ENCODE data around the gene VPS26B. TPM values are rescaled to one million over a fixed set of nuclear protein-coding genes. Genes with fewer than 3 reads are reported as not detected.

Gene VPS26B
- total RNA-seq, 1 experiment from 2014 or later = 29.3 TPM

GRCh38 chr11:134260983-134261382 lies 36.5 kb downstream of the VPS26B start:
- H3K9me3 Mint-ChIP-seq = no peaks in the 10 kb centered on the region
- peaks cover 55% of the 10 kb centered on the region for H3K36me3 Mint-ChIP-seq
- H3K4me3 Mint-ChIP-seq = no peak overlapping the region
- no peaks in the 10 kb centered on the region for H3K27me3 Mint-ChIP-seq (ENCODE audit: low read depth)
- POLR2A ChIA-PET = no interaction called here
- CTCF ChIA-PET = interaction anchor here (1.0 to 6.2 kb wide), 7 partner anchors 9 to 54 kb away, joined by 3 to 57 read pairs (median 12); partner anchors contain the start of genes GLB1L3, NCAPD3 and VPS26B
- DNase-seq (ENCODE audit: low spot score) (no peak), ATAC-seq (no peak)
- TF ChIP-seq GTF2I (CRISPR knock-in tag; conservative IDR thresholded peaks at IDR 0.05) = no peak
- H3K27ac Mint-ChIP-seq = no peak overlapping the region
- H3K4me1 Mint-ChIP-seq = peaks cover 13% of the 10 kb centered on the region

DNA sequence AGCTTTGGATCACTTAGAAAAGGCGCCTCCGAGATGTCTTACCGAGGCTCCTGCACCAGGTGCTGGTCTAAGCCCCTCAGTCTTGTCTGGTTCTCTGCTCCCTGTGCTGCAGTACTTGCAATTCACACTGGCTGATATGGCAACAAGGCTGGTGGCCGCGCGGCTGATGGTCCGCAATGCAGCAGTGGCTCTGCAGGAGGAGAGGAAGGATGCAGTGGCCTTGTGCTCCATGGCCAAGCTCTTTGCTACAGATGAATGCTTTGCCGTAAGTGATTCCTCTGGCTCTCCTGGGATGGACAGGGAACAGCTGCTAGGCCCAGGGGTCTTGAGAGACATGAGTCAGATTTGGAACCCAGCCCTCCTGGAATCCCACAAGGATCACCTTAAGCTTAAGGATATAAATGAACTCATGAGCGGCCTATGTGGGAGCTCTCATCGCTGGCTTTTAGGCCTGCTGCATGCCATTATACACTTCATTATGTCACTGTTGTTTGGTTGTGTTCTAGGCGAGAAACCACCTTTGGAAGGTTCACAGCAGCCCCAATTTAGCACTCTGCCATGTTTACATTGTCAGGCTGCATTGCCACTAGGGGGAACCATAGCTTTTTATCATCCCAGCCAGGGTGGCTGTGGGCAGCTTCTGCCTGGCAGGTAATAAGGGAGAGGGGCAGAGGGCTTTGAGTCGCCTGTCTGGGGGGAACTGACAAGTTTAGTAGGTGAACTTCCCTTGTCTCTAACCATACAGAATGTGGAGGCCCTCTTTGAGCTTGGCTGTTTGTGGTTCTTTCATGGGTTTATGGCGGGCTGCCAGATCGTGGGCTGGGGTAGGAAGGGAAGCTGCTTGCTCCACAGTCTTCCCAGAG lies 37.4 kb downstream of the VPS26B start:
- no peak overlapping the region for H3K4me3 Mint-ChIP-seq
- peak; percentile 90 for ATAC-seq
- peaks cover 51% of the 10 kb centered on the region for H3K36me3 Mint-ChIP-seq
- no peaks in the 10 kb centered on the region for H3K9me3 Mint-ChIP-seq
- no peak for TF ChIP-seq FOXP1 (CRISPR knock-in tag; IDR thresholded peaks at IDR 0.05; ENCODE audit: borderline replicate concordance)
- TF ChIP-seq, protein P1, sequence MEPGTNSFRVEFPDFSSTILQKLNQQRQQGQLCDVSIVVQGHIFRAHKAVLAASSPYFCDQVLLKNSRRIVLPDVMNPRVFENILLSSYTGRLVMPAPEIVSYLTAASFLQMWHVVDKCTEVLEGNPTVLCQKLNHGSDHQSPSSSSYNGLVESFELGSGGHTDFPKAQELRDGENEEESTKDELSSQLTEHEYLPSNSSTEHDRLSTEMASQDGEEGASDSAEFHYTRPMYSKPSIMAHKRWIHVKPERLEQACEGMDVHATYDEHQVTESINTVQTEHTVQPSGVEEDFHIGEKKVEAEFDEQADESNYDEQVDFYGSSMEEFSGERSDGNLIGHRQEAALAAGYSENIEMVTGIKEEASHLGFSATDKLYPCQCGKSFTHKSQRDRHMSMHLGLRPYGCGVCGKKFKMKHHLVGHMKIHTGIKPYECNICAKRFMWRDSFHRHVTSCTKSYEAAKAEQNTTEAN (CRISPR knock-in tag; IDR thresholded peaks at IDR 0.05) = no peak
- TF ChIP-seq, protein P2, sequence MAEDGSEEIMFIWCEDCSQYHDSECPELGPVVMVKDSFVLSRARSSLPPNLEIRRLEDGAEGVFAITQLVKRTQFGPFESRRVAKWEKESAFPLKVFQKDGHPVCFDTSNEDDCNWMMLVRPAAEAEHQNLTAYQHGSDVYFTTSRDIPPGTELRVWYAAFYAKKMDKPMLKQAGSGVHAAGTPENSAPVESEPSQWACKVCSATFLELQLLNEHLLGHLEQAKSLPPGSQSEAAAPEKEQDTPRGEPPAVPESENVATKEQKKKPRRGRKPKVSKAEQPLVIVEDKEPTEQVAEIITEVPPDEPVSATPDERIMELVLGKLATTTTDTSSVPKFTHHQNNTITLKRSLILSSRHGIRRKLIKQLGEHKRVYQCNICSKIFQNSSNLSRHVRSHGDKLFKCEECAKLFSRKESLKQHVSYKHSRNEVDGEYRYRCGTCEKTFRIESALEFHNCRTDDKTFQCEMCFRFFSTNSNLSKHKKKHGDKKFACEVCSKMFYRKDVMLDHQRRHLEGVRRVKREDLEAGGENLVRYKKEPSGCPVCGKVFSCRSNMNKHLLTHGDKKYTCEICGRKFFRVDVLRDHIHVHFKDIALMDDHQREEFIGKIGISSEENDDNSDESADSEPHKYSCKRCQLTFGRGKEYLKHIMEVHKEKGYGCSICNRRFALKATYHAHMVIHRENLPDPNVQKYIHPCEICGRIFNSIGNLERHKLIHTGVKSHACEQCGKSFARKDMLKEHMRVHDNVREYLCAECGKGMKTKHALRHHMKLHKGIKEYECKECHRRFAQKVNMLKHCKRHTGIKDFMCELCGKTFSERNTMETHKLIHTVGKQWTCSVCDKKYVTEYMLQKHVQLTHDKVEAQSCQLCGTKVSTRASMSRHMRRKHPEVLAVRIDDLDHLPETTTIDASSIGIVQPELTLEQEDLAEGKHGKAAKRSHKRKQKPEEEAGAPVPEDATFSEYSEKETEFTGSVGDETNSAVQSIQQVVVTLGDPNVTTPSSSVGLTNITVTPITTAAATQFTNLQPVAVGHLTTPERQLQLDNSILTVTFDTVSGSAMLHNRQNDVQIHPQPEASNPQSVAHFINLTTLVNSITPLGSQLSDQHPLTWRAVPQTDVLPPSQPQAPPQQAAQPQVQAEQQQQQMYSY (CRISPR knock-in tag; IDR thresholded peaks at IDR 0.05) = no peak
- peak; percentile 94 for TF ChIP-seq FOXK1 (CRISPR knock-in tag; IDR thresholded peaks at IDR 0.05)
- no peak for TF ChIP-seq ZNF121 (CRISPR knock-in tag; IDR thresholded peaks at IDR 0.05)
- no peak for TF ChIP-seq ZNF423 (CRISPR knock-in tag; IDR thresholded peaks at IDR 0.05)
- TF ChIP-seq TEAD4 (CRISPR knock-in tag; IDR thresholded peaks at IDR 0.05) = no peak
- no peak for TF ChIP-seq EMX1 (CRISPR knock-in tag; IDR thresholded peaks at IDR 0.05)
- no peak for TF ChIP-seq HMGXB4 (CRISPR knock-in tag; IDR thresholded peaks at IDR 0.05)
- TF ChIP-seq USF2 (CRISPR knock-in tag; IDR thresholded peaks at IDR 0.05) = no peak
- TF ChIP-seq, protein P3, sequence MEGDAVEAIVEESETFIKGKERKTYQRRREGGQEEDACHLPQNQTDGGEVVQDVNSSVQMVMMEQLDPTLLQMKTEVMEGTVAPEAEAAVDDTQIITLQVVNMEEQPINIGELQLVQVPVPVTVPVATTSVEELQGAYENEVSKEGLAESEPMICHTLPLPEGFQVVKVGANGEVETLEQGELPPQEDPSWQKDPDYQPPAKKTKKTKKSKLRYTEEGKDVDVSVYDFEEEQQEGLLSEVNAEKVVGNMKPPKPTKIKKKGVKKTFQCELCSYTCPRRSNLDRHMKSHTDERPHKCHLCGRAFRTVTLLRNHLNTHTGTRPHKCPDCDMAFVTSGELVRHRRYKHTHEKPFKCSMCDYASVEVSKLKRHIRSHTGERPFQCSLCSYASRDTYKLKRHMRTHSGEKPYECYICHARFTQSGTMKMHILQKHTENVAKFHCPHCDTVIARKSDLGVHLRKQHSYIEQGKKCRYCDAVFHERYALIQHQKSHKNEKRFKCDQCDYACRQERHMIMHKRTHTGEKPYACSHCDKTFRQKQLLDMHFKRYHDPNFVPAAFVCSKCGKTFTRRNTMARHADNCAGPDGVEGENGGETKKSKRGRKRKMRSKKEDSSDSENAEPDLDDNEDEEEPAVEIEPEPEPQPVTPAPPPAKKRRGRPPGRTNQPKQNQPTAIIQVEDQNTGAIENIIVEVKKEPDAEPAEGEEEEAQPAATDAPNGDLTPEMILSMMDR (IDR thresholded peaks at IDR 0.05) = peak; percentile 33; the same call in 1 of the 2 replicates
- H3K27me3 Mint-ChIP-seq (ENCODE audit: low read depth) = no peaks in the 10 kb centered on the region
- H3K27ac Mint-ChIP-seq = no peak overlapping the region
- ChIA-PET CTCF (interaction anchor here (0.5 to 6.2 kb wide), 26 partner anchors 8 to 364 kb away, joined by 3 to 57 read pairs (median 4); partner anchors contain the start of genes ACAD8, GLB1L3, NCAPD3 and THYN1), POLR2A (interaction anchor here (1.0 kb wide), 1 partner anchor 14 kb away, joined by 7 read pairs; the partner anchor contains the start of gene GLB1L3)
- peak; percentile 58 for DNase-seq (ENCODE audit: low spot score)
- H3K4me1 Mint-ChIP-seq = peaks cover 22% of the 10 kb centered on the region
